Osteocyte (in vitro differentiated cells): ENCODE data around the gene PABPC1L. TPM values are rescaled to one million over a fixed set of nuclear protein-coding genes. Genes with fewer than 3 reads are reported as not detected.
"Not testable (repeated sequence)": the region's sequence is repeated elsewhere in the genome, so short reads cannot be mapped to it uniquely, and the experiment has no call there.

Experiments used
- DNase-seq: peaks from one replicate; pipeline ENCODE4 v3.0.0; 2021; ENCODE audit warnings: mixed read lengths; ENCODE audit not compliant: unreplicated experiment; ENCODE audit errors: extremely low spot score
- H3K27ac Mint-ChIP-seq: one replicate; pipeline ENCODE4 v1.8.0; 2021; ENCODE audit warnings: mild to moderate bottlenecking, mixed read lengths; ENCODE audit not compliant: unreplicated experiment
- H3K27me3 Mint-ChIP-seq: one replicate; pipeline ENCODE4 v1.8.0; 2021; ENCODE audit warnings: mixed read lengths; ENCODE audit not compliant: unreplicated experiment
- H3K36me3 Mint-ChIP-seq: one replicate; pipeline ENCODE4 v1.8.0; 2021; ENCODE audit warnings: mixed read lengths; ENCODE audit not compliant: unreplicated experiment
- H3K4me1 Mint-ChIP-seq: one replicate; pipeline ENCODE4 v1.8.0; 2021; ENCODE audit warnings: mixed read lengths; ENCODE audit not compliant: unreplicated experiment
- H3K4me3 Mint-ChIP-seq: one replicate; pipeline ENCODE4 v1.8.0; 2021; ENCODE audit warnings: mild to moderate bottlenecking, moderate library complexity, mixed read lengths; ENCODE audit not compliant: unreplicated experiment
- H3K9me3 Mint-ChIP-seq: one replicate; pipeline ENCODE4 v1.8.0; 2021; ENCODE audit warnings: mixed read lengths; ENCODE audit not compliant: unreplicated experiment
- long read RNA-seq: library from polyadenylated mRNA; unstranded; transcript quantifications from one replicate; pipeline ENCODE4 v2.0.0, GENCODE V29; 2021
- total RNA-seq: library from RNA; stranded (reverse); gene quantifications from 2 replicates; pipeline ENCODE4 v1.2.1, GENCODE V29; 2021
- TF ChIP-seq, protein P1 (sequence below): fragments of 200-600 bp; sonication (generic); IDR thresholded peaks from 2 replicates; pipeline ENCODE4 v1.5.0; 2021; ENCODE audit warnings: antibody characterized with exemption, mild to moderate bottlenecking, moderate library complexity

The PABPC1L gene
- total RNA-seq, result 56.1 and 65.3 TPM in 2 replicates
- long read RNA-seq, partial matches to known transcripts, result 1 of 8 reads
- long read RNA-seq, other reads (novel, unspliced or antisense), result 4 of 8 reads

DNA sequence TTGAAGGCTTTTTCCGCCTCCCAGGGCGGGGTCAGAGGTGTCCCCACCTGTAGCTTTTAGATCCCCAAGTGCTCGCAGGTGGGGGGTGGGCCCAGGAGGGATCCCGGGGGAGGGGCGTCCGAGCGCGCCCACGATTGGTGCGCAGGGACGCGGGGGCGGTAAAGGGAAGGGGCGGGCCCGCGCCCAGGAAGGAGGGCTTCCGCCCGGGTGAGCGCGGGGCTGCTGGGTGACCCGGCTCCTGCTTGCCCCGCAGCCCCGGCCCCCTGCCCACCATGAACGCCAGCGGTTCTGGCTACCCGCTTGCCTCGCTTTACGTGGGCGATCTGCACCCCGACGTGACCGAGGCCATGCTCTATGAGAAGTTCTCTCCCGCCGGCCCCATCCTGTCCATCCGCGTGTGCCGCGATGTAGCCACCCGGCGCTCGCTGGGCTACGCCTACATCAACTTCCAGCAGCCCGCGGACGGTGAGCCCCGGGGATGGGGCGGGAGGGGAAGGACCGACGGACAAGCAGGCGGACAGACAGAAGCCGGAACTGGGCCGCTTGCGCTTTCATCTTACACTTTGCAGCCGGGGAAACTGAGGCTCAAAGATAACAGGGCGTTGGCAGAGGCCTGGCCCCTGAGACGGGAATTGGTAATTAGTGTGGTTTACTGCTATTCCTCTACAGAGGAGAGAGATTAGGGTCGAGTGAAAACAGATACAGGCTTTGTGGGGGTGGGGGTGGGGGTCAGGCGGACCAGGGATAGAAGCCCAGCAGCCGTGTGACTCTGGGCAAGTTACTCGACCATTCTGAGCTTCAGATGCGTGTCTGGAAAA is at the start of gene PABPC1L:
PABPC1L (plus strand) TSS at position 189 of the 818 bp plus-strand sequence; CDS start at position 273, 84 bp downstream.
- Mint-ChIP-seq H3K4me1 (peaks cover 19% of the 10 kb centered on the region), H3K27ac (peak within 1 kb of the TSS; percentile 63), H3K4me3 (peak within 1 kb of the TSS; percentile 82), H3K27me3 (no peaks in the 10 kb centered on the region), H3K36me3 (peaks cover 39% of the 10 kb centered on the region), H3K9me3 (no peaks in the 10 kb centered on the region)
- no peak for DNase-seq
- TF ChIP-seq, protein P1, sequence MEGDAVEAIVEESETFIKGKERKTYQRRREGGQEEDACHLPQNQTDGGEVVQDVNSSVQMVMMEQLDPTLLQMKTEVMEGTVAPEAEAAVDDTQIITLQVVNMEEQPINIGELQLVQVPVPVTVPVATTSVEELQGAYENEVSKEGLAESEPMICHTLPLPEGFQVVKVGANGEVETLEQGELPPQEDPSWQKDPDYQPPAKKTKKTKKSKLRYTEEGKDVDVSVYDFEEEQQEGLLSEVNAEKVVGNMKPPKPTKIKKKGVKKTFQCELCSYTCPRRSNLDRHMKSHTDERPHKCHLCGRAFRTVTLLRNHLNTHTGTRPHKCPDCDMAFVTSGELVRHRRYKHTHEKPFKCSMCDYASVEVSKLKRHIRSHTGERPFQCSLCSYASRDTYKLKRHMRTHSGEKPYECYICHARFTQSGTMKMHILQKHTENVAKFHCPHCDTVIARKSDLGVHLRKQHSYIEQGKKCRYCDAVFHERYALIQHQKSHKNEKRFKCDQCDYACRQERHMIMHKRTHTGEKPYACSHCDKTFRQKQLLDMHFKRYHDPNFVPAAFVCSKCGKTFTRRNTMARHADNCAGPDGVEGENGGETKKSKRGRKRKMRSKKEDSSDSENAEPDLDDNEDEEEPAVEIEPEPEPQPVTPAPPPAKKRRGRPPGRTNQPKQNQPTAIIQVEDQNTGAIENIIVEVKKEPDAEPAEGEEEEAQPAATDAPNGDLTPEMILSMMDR, result no peak

DNA sequence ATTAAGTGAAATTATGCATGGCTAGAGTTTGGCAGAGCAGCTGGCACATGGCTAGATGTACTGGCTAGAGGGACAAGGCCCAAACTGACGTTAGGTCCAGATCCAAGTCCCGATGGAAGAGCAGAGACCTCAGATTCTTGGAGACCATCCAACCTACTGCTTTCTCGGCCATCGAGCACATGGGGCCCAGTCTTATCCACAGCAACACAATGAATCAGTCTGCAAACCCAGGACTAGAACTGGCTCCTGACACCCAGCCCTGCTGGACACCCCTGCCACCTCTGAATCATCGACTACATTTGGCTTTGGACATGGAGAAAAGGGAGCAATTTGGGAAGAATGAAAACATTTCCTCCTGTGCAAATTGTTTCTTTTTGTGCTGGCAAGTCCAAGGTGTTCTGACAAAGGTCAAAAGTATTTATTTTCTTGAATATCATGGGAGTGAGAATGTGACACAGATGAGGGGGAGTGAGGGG is 48.3 kb upstream of the PABPC1L start:
- Mint-ChIP-seq H3K9me3 (no peaks in the 10 kb centered on the region), H3K4me1 (peaks cover 22% of the 10 kb centered on the region), H3K27ac (peak overlapping the region; percentile 77), H3K27me3 (peaks cover 6% of the 10 kb centered on the region), H3K4me3 (no peak overlapping the region), H3K36me3 (no peaks in the 10 kb centered on the region)
- DNase-seq, result peak; percentile 30
- TF ChIP-seq, protein P1, result no peak

GRCh38 chr20:44862286-44862685 is 47.6 kb upstream of the PABPC1L start:
- TF ChIP-seq, protein P1, result no peak
- H3K27me3 Mint-ChIP-seq, result peaks cover 6% of the 10 kb centered on the region
- H3K4me3 Mint-ChIP-seq, result no peak overlapping the region
- DNase-seq, result peak; percentile 64
- peak overlapping the region; percentile 24 for H3K27ac Mint-ChIP-seq
- no peaks in the 10 kb centered on the region for H3K36me3 Mint-ChIP-seq
- peaks cover 25% of the 10 kb centered on the region for H3K4me1 Mint-ChIP-seq
- no peaks in the 10 kb centered on the region for H3K9me3 Mint-ChIP-seq

GRCh38 chr20:44863365-44864084 is 46.3 kb upstream of the PABPC1L start:
- not testable (repeated sequence) for H3K4me3 Mint-ChIP-seq, H3K27ac Mint-ChIP-seq, H3K9me3 Mint-ChIP-seq, H3K36me3 Mint-ChIP-seq
- DNase-seq, result peak; percentile 6
- Mint-ChIP-seq H3K4me1 (peaks cover 29% of the 10 kb centered on the region), H3K27me3 (peaks cover 15% of the 10 kb centered on the region)

DNA sequence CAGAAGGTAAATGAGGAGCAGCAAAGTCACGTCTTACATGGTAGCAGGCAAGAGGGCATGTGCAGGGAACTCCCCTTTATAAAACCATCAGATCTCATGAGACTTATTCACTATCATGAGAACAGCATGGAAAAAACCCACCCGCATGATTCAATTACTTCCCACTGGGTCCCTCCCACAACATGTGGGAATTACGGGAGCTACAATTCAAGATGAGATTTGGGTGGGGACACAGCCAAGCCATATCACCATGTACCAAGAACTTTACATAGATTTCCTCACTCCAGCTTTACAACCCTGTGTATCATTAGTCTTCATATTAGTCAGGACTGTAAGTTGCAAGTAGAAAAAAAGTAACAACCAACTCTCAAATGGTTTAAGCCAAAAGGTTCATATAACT is 45.4 kb upstream of the PABPC1L start:
- H3K4me3 Mint-ChIP-seq, H3K36me3 Mint-ChIP-seq, H3K27ac Mint-ChIP-seq, H3K9me3 Mint-ChIP-seq: not testable (repeated sequence)
- Mint-ChIP-seq H3K27me3 (peaks cover 18% of the 10 kb centered on the region), H3K4me1 (peaks cover 25% of the 10 kb centered on the region)
- peak; percentile 4 for DNase-seq
